Progenitor cell of endocrine pancreas (in vitro differentiated cells): ENCODE measurements around the gene ABHD14A. TPM values are rescaled to one million over a fixed set of nuclear protein-coding genes. Genes with fewer than 3 reads are reported as not detected.

Experiments used
- DNase-seq: peaks from one replicate; pipeline ENCODE4 v3.0.0; 2021; ENCODE audit warnings: low spot score; ENCODE audit not compliant: unreplicated experiment
- H3K27ac Mint-ChIP-seq: 2 replicates; pipeline ENCODE4 v1.8.0; 2021; ENCODE audit warnings: mild to moderate bottlenecking, moderate library complexity, mixed read lengths
- H3K27me3 Mint-ChIP-seq: 2 replicates; pipeline ENCODE4 v1.8.0; 2021; ENCODE audit warnings: mixed read lengths
- H3K36me3 Mint-ChIP-seq: 2 replicates; pipeline ENCODE4 v1.8.0; 2022; ENCODE audit warnings: mixed read lengths; ENCODE audit not compliant: insufficient read depth
- H3K4me1 Mint-ChIP-seq: 2 replicates; pipeline ENCODE4 v1.8.0; 2021; ENCODE audit warnings: low read depth, mixed read lengths
- H3K4me3 Mint-ChIP-seq: 2 replicates; pipeline ENCODE4 v1.8.0; 2021; ENCODE audit warnings: low read depth, mild to moderate bottlenecking, moderate library complexity, mixed read lengths
- H3K9me3 Mint-ChIP-seq: 2 replicates; pipeline ENCODE4 v1.8.0; 2021; ENCODE audit warnings: low read depth, mixed read lengths
- total RNA-seq: library from RNA; stranded (reverse); gene quantifications from 2 replicates; pipeline ENCODE4 v1.2.1, GENCODE V29; 2021
- TF ChIP-seq, protein P1 (sequence below): fragments of 200-600 bp; sonication (generic); IDR thresholded peaks from one replicate; pipeline ENCODE4 v1.5.0; 2021; ENCODE audit warnings: antibody characterized with exemption, mild to moderate bottlenecking; ENCODE audit not compliant: unreplicated experiment

ABHD14A gene
- total RNA-seq, 1 donor from 2014 or later = 19.4 TPM

DNA sequence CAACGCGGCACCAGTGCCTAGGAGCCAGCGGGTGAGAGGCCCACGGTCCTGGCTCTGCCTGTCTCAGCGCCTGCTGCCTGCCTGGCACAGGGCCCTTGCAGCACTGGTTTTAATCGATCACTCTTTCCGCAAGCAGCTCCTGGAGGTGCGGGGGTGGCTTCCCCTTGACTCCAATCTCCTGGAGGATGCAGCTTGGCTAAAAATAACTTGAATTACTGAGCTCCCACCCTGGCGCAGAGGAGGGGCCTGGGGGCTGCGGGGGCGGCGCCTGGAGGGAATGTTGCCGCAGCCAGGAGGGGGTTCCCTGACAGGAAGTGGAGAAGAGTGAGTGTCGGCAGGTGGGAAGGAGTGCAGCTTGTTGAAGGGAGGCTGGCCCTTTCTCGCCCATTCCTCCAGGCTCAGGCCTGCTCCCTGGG, 30.7 kb downstream of the ABHD14A start:
- no peaks in the 10 kb centered on the region for H3K9me3 Mint-ChIP-seq
- TF ChIP-seq, protein P1, sequence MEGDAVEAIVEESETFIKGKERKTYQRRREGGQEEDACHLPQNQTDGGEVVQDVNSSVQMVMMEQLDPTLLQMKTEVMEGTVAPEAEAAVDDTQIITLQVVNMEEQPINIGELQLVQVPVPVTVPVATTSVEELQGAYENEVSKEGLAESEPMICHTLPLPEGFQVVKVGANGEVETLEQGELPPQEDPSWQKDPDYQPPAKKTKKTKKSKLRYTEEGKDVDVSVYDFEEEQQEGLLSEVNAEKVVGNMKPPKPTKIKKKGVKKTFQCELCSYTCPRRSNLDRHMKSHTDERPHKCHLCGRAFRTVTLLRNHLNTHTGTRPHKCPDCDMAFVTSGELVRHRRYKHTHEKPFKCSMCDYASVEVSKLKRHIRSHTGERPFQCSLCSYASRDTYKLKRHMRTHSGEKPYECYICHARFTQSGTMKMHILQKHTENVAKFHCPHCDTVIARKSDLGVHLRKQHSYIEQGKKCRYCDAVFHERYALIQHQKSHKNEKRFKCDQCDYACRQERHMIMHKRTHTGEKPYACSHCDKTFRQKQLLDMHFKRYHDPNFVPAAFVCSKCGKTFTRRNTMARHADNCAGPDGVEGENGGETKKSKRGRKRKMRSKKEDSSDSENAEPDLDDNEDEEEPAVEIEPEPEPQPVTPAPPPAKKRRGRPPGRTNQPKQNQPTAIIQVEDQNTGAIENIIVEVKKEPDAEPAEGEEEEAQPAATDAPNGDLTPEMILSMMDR = no peak
- peaks cover 3% of the 10 kb centered on the region for H3K4me1 Mint-ChIP-seq
- peaks cover 19% of the 10 kb centered on the region for H3K27me3 Mint-ChIP-seq
- no peak for DNase-seq
- no peak overlapping the region for H3K4me3 Mint-ChIP-seq
- no peaks in the 10 kb centered on the region for H3K36me3 Mint-ChIP-seq
- no peak overlapping the region for H3K27ac Mint-ChIP-seq

DNA sequence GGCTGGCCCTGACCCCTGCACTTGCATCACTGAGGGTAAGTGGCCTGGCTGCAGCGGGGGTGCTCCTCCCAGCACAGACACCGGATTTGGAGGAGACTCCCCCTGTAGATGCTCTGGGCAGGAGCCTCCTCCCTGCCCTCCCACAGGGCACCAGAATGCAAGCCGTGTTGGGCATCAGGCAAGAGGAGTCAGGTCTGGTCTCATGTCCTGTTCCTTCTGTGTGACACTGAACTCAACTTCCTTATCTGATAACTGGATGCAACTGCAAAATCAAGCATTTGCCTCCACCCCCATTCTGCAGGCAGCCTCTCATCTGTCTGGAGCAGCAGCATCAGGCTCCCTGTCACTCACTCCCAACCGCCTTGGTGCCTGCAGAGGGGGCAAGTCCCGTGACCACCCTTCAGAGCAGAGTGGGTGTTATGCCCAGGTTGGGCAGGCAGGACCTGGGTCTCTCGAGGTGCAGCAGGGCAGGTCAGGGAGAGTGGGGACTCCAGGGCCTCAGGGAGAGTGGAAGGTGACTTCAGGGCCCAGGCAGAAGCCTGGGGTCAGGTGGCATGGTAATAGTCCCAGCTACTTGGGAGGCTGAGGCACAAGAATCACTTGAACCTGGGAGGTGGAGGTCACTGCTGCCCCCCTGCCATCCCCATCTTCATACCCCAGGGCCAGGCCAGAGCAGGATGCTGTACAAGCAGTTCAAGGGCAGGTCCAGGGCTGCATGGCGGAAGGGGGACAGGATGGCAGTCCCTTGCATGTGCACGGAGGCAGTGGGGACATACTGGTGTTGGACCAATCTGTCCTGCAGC, 31.4 kb downstream of the ABHD14A start:
- Mint-ChIP-seq H3K4me1 (peaks cover 3% of the 10 kb centered on the region), H3K27me3 (peaks cover 22% of the 10 kb centered on the region), H3K27ac (no peak overlapping the region), H3K36me3 (no peaks in the 10 kb centered on the region), H3K9me3 (no peaks in the 10 kb centered on the region), H3K4me3 (no peak overlapping the region)
- DNase-seq = no peak
- TF ChIP-seq, protein P1 = no peak

DNA sequence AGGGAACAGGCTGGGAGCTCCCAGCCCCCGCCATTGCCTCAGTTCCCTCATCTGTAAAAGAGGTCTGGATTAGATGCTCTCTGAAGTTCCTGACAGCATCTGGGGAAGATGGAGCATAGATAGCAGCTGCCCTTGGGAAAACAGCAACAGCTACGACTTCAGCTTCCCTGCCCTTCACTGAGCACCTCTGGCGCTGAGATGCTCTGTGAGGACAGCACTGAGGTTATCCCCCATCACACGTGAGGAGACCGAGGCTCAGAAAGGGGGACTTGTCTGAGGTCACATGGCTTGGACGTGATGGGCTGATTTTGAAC, 31.9 kb downstream of the ABHD14A start:
- Mint-ChIP-seq H3K27me3 (peaks cover 22% of the 10 kb centered on the region), H3K4me3 (no peak overlapping the region), H3K27ac (no peak overlapping the region), H3K4me1 (peaks cover 3% of the 10 kb centered on the region), H3K36me3 (no peaks in the 10 kb centered on the region), H3K9me3 (no peaks in the 10 kb centered on the region)
- DNase-seq = no peak
- TF ChIP-seq, protein P1 = no peak

DNA sequence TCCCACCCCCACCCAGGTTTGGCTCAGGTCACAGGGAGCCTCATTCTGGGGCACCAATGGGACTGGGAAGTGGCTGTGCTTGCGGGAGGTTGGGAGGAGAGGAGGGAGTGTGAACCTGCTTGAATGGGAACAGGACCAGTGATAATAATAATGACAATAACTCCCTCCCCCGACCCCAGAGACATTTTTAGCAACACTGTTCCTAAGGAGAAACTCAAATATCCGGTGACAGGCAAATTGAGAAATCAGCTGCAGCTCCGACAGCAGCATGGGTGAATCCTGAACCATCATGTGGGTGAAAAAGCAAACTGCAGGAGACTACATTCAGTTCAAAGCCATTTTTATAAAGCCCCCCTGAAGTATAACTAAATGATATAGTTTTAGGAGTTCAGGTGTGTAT, 32.4 kb downstream of the ABHD14A start:
- H3K4me3 Mint-ChIP-seq = no peak overlapping the region
- peaks cover 3% of the 10 kb centered on the region for H3K4me1 Mint-ChIP-seq

DNA sequence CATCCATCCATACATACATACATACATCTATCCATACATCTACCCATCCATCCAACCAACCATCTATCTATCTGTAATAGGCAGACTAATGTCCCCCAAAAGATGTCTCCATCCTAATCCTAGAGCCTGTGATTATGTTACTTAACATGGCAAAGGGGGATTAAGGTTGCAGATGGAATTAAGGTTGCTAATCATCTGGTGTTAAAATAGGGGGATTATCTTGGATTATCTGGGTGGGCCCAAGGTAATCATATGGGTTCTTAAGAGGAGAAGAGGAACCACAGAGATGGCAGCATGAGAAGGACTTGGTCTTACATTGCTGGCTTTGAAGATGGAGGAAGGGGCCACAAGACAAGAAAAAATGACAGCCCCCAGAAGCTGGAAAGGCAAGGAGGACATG, 35.6 kb downstream of the ABHD14A start:
- Mint-ChIP-seq H3K36me3 (no peaks in the 10 kb centered on the region), H3K27ac (no peak overlapping the region), H3K4me3 (no peak overlapping the region), H3K9me3 (no peaks in the 10 kb centered on the region), H3K4me1 (peaks cover 3% of the 10 kb centered on the region), H3K27me3 (peaks cover 3% of the 10 kb centered on the region)
- DNase-seq = no peak
- TF ChIP-seq, protein P1 = no peak

More for the DNA sequence above, 32.4 kb downstream of the ABHD14A start:
- Mint-ChIP-seq H3K9me3 (no peaks in the 10 kb centered on the region), H3K36me3 (no peaks in the 10 kb centered on the region), H3K27me3 (peaks cover 18% of the 10 kb centered on the region), H3K27ac (no peak overlapping the region)
- DNase-seq = no peak
- TF ChIP-seq, protein P1 = no peak
